Colonic mucosa (tissue), 4 donors: Measurements from ENCODE around the gene KDM4C. TPM values are rescaled to one million over a fixed set of nuclear protein-coding genes. Genes with fewer than 3 reads are reported as not detected.

Experiments
- DNase-seq: peaks from one replicate; pipeline ENCODE4 v3.0.0-alpha.2; 2020
- H3K27ac ChIP-seq: fragments of 200-600 bp; one replicate; pipeline ENCODE4 v1.8.0; 2021
- H3K27me3 ChIP-seq: fragments of 200-600 bp; one replicate; pipeline ENCODE4 v1.8.0; 2021
- H3K36me3 ChIP-seq: fragments of 200-600 bp; one replicate; pipeline ENCODE4 v1.8.0; 2021
- H3K4me1 ChIP-seq: fragments of 200-600 bp; one replicate; pipeline ENCODE4 v1.8.0; 2021; ENCODE audit warnings: mild to moderate bottlenecking
- H3K4me3 ChIP-seq: fragments of 200-600 bp; one replicate; pipeline ENCODE4 v1.8.0; 2021
- H3K9ac ChIP-seq, 2 donors: one replicate each; pipeline ENCODE4 v1.7.0; 2013; ENCODE audit warnings: control low read depth in 2 of 2, low read depth in 2 of 2, low read length in 2 of 2
- H3K9me3 ChIP-seq: fragments of 200-600 bp; one replicate; pipeline ENCODE4 v1.8.0; 2021
- intact Hi-C: fragments of 100-400 bp; cut with DNase I; formaldehyde crosslinking; loops from one replicate; pipeline ENCODE4 v1.14.1; 2022
- total RNA-seq, 2 donors: library from RNA; stranded (reverse); fragmentation: NEBNext Ultra II Directional in 1 of 2; extraction: Animal tissue kit (Norgen Biotek cat#: 25700) in 1 of 2; gene quantifications; one replicate each; pipeline ENCODE4 v1.2.1, GENCODE V29; 2021
- TF ChIP-seq, protein P1 (sequence below): fragments of 200-600 bp; IDR thresholded peaks from one replicate; pipeline ENCODE4 v1.8.0; 2022; ENCODE audit warnings: antibody characterized with exemption, mild to moderate bottlenecking
- donor health status: healthy.
- donor health status: DM: no; HTN: no; CAD: no.
- donor health status: DM: no; HTN: no; CAD: no.

Gene KDM4C
- total RNA-seq, 2 donors from 2014 or later = 37.3 to 42.0 TPM

- intact Hi-C loops = no loop called here
- H3K4me1 ChIP-seq = no peaks in the 10 kb centered on the region
- no peaks in the 10 kb centered on the region for H3K27me3 ChIP-seq
- no peaks in the 10 kb centered on the region for H3K36me3 ChIP-seq
- no peak for DNase-seq
- H3K4me3 ChIP-seq = no peak overlapping the region
- TF ChIP-seq, protein P1, sequence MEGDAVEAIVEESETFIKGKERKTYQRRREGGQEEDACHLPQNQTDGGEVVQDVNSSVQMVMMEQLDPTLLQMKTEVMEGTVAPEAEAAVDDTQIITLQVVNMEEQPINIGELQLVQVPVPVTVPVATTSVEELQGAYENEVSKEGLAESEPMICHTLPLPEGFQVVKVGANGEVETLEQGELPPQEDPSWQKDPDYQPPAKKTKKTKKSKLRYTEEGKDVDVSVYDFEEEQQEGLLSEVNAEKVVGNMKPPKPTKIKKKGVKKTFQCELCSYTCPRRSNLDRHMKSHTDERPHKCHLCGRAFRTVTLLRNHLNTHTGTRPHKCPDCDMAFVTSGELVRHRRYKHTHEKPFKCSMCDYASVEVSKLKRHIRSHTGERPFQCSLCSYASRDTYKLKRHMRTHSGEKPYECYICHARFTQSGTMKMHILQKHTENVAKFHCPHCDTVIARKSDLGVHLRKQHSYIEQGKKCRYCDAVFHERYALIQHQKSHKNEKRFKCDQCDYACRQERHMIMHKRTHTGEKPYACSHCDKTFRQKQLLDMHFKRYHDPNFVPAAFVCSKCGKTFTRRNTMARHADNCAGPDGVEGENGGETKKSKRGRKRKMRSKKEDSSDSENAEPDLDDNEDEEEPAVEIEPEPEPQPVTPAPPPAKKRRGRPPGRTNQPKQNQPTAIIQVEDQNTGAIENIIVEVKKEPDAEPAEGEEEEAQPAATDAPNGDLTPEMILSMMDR = no peak
- H3K9me3 ChIP-seq = no peaks in the 10 kb centered on the region
- H3K27ac ChIP-seq = no peak overlapping the region
- H3K9ac ChIP-seq = no peak overlapping the region
Measured at GRCh38 chr9:7123743-7124142, 366.0 kb downstream of the KDM4C start.

- Histone ChIP-seq H3K27me3 (no peaks in the 10 kb centered on the region), H3K36me3 (no peaks in the 10 kb centered on the region), H3K27ac (no peak overlapping the region), H3K9me3 (no peaks in the 10 kb centered on the region), H3K4me3 (no peak overlapping the region), H3K4me1 (no peaks in the 10 kb centered on the region), H3K9ac (no peak overlapping the region)
- TF ChIP-seq, protein P1 = no peak
- intact Hi-C loops = no loop called here
- DNase-seq = no peak
Measured at GRCh38 chr9:7125231-7125630, 367.5 kb downstream of the KDM4C start.

GRCh38 chr9:7129391-7129790 is 371.6 kb downstream of the KDM4C start:
- H3K4me1 ChIP-seq = no peaks in the 10 kb centered on the region
- no peak overlapping the region for H3K27ac ChIP-seq
- no peaks in the 10 kb centered on the region for H3K9me3 ChIP-seq
- H3K27me3 ChIP-seq = no peaks in the 10 kb centered on the region
- TF ChIP-seq, protein P1 = no peak
- no peak for DNase-seq
- no peak overlapping the region for H3K4me3 ChIP-seq
- intact Hi-C loops = no loop called here
- H3K9ac ChIP-seq = no peak overlapping the region
- H3K36me3 ChIP-seq = no peaks in the 10 kb centered on the region

DNA sequence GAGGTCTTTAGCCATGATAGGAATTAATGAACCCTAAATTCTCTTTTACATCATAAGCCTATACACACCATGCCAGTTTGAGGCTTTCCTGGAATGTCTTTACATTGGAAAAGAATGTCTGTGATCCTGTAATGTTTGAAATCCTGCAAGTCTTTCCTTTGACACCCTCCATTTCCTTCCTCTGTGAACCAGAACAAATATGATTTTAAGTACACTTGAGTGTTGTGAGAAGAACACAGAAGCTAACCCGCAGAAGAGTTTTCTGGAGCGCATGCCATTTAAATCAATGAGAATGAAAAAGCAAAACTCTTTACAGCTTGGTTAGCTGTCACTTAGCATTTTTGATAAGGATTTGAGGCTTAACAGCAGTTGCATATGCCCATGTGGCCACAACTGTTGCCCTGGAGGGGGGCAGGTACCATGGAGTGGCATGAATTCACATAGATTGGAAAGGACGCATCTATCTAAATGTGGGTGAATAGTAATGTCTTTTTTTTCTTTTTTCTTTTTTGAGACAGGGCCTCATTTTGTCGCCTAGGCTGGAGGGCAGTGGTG is 372.6 kb downstream of the KDM4C start:
- Histone ChIP-seq H3K9me3 (no peaks in the 10 kb centered on the region), H3K4me1 (no peaks in the 10 kb centered on the region), H3K4me3 (no peak overlapping the region), H3K9ac (no peak overlapping the region), H3K27ac (no peak overlapping the region), H3K36me3 (no peaks in the 10 kb centered on the region), H3K27me3 (no peaks in the 10 kb centered on the region)
- intact Hi-C loops = no loop called here
- TF ChIP-seq, protein P1 = no peak
- DNase-seq = no peak

GRCh38 chr9:7132605-7133004 is 374.8 kb downstream of the KDM4C start:
- intact Hi-C loops = no loop called here
- H3K36me3 ChIP-seq = no peaks in the 10 kb centered on the region
- H3K4me1 ChIP-seq = no peaks in the 10 kb centered on the region
- no peak overlapping the region for H3K27ac ChIP-seq
- no peak overlapping the region for H3K9ac ChIP-seq
- no peaks in the 10 kb centered on the region for H3K9me3 ChIP-seq
- DNase-seq = no peak
- H3K4me3 ChIP-seq = no peak overlapping the region
- TF ChIP-seq, protein P1 = no peak
- H3K27me3 ChIP-seq = no peaks in the 10 kb centered on the region

- intact Hi-C loops = no loop called here
- no peak overlapping the region for H3K27ac ChIP-seq
Measured at GRCh38 chr9:7135735-7136134, 378.0 kb downstream of the KDM4C start.

More at GRCh38 chr9:7135735-7136134, 378.0 kb downstream of the KDM4C start:
- H3K4me3 ChIP-seq = no peak overlapping the region
- H3K9ac ChIP-seq = no peak overlapping the region
- H3K4me1 ChIP-seq = no peaks in the 10 kb centered on the region
- no peaks in the 10 kb centered on the region for H3K27me3 ChIP-seq
- H3K36me3 ChIP-seq = no peaks in the 10 kb centered on the region
- TF ChIP-seq, protein P1 = no peak
- DNase-seq = no peak
- no peaks in the 10 kb centered on the region for H3K9me3 ChIP-seq
